NCI-H526 treated with DMSO at 0.1 percent for 48 hours (cell line): ENCODE measurements around the gene CDH6.

Experiments
- DNase-seq: peaks from one replicate; lab custom pipeline; 2025; lab: John Stamatoyannopoulos, UW

Gene CDH6

DNA sequence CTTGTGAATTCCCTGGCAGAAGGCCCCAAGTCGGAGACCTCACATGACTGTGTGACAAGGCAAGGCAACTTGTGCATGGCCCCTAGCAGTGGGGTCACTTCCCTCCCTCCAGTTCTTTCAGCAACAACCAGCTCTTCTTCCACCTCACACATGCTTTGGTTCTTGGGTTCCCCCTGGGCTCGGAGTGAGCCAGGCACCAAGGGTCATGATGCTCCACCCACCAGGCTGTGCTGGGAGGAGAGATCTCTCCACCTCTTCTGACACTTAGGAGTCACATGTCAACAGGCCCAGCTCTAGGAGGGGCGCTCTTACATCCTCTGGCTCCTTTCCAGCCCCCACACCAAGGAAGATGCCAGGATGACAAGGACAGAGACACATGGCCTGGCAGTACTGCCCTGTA, 56.7 kb downstream of the CDH6 start:
- no peak for DNase-seq

DNA sequence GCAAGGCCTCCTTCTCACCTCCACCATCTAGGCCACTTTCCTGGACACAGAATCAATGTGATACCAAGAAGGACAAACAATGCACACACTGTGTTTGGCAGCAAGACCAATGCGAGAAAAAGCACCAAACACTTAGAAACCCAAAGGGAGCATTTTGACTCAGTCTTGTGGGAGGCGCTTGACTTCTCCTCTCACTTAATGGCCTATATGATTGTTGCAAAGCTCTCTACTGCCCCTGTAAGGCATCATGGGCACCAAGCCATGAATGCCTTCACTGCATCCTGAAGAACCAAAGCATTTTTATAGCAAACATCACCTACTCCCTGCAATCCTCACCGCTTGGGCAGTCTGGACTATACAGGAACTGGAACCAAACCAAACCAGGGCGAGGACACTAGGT, 57.5 kb downstream of the CDH6 start:
- DNase-seq = no peak

DNA sequence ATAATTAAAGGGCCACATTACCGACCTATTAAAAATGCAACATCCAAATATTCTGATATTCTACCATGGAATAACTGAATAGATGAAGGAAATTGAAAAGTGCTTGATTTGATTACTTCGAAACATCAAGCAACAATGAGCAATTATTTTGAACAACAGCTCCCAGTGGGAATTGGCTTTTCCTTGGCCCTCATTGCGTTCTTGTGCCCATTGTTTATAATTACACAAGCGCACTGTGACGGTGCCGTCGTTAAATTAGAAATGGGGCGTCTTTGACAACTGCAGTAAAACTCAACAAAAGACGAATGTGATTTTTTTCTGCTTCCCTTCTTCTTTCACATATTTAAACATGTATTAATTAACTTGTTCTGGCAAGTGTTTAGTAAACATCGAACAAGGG, 61.6 kb downstream of the CDH6 start:
- no peak for DNase-seq

DNA sequence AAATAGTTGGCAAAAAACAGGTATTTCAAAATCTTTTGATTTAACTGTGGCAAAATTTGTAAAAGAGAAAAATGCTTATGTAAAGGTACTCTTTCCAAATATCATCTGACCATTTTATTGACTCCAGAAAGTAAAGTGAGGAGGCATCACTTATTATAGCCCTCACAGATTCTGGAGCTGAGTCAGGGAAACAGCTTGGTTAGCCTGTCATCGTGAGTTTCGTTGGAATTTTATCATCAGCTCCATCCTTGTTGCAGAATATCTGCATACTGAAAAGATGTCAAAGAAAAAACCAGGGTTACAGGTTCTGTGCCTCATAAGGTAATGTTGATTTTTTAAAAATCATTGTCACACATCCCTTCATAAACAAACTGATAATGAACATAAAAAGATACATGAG, 74.8 kb downstream of the CDH6 start:
- no peak for DNase-seq

DNA sequence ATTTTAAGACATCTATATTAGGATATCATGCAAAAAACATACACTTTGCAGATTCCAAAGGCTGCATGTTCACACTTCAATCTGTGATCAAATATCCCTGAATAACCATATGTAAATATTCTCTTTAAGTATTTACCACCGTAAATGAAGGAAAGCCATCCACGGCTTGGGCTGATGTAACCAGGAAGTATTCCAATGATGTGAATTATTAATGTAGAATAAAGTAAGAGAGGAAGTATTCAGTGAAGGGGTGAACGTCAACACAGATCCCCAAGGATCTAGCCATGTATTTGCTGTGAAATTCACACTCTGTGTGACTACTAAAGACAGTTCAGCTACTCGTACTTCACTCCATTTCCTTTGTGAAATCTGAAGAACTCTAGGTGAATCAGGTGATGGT, 75.2 kb downstream of the CDH6 start:
- no peak for DNase-seq

DNA sequence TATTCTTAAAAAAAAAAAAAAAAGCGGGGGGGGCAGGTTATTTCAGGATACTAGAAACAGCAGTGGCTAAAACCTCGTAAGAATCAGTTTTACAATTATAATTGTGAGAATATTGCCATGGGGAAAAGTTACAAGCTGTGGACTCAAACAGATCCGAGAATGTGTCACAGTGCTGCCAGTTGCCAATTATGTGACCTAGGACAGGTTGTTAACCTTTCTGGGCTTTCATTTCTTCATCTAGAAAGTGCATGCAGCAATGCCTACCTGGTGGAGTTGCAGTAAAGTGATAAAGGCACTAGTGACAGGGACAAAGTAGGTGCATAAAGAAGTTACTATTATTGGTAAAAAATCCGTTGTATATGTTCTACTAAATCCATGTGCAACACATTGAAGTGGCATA, 75.8 kb downstream of the CDH6 start:
- DNase-seq = no peak

DNA sequence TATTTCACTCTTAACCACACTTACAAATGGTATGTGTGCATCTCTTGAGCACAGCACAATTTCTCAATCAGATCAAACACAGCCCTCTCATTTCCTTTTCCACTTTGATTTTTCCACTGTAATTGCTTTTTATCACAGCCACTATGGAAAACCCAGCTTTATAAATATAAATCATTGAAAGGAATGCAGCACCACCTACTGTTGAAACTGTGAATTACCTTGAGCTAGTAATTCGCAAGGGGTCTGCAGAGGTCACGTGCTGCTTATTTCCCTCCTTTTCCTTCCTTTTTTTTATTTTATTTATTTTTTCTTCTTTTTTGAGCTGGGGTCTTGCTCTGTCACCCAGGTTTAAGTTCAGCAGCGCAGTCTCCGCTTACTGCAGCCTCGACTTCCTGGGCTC, 76.9 kb downstream of the CDH6 start:
- no peak for DNase-seq

DNA sequence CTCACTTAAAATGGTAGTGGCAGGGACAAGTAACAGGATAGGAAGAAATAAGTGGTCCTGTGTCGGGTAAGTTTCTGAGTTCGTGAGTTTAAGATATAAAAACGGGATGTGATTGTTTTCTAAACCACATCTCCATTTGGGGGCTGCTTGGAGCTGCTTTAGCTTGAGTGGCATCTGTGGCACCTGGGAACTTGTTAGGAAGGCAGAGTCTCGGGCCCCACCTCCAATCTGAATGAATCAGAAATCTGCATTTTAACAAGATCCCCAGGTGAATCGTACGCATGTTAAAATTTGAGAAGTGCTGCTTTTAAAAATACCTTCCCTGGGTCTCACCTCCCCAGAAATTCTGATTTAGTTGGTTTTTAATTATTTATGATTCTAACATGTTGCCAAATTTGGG, 78.1 kb downstream of the CDH6 start:
- no peak for DNase-seq

DNA sequence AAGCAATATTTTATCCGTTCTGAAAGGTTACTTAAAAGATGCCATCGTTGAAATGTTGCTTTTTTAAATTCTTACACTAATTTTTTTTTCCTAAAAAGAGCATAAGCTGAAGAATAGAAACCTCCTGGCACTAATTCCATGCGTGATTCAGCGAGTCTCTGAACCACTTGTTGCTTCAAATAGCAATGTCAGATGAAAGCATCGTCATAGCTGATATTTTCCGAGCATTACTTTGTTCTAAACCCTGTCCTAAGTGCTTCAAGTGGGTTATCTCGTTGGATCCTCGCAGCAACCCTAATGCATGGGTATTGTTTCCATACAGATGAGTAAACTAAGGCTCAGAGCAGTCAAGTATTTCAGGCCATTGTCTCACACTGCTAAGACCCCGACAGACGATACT, 79.7 kb downstream of the CDH6 start:
- no peak for DNase-seq

DNA sequence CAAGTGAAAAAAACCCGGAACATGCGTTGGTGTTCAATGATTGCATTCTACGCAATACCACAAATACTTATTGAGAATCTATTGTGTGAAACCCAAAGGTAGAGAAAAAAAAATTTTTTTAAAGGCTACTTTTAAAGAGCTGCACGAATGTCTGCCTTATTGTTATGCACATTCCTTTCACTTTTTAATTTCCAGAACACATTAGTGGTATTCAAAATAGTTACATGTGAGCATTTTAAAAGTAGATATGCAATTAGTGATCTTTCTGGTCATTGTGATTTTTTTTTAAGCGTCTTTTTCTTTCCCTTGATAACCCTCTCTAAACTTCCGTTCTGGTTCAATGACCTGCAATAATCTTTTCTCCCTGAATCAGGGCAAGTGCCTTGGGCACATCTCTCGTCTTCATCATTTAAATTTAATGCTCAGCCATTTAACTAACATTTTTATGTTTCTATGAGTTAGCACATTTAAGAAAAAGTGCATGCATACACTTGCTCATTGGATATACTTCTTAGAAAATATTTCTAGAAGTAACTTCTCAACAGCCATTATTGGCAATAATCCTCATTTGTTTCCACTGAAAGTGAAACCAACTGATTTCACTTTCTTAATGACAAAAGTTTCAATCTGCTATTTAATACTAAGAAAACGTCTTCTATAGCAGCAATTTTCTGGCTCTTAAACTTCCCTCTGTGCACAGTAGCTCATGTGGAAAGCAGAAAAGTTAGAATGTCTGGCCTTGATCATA, 80.3 kb downstream of the CDH6 start:
- no peak for DNase-seq

DNA sequence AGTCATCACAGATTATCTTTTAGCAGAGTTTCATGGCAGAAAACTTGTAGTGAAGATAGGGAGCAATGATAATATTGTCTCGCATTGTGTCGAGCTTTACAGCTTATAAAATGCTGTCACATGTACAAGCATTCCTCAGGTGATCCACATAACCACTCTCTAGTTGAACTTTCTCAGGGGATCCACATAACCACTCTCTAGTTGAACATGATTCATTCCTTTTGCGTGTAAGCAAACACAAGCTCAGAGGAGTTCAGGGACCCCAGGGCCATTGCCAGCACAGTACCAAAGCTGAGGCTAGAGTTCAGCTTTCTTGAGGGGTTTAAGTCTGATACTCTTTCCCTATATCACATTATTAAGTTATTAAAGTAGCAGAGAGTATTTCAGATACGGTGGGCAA, 86.7 kb downstream of the CDH6 start:
- DNase-seq = no peak

DNA sequence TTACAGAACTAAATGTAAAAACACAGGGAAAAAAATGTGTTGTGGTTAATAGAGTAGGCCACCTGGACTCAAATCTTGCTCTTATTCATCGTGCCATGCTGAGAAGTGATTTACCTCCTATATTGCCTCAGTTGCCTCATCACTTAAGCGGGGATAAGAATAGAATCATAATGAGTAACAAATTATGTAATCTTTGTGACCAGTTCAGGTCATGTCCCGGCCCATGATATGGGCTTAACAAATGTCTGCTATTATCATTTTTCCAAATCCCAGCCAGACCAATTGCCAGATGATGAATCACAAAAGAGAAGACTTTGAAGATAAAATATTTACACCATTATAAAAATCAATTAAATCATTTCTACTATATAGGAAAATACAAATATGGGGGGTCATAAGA, 89.8 kb downstream of the CDH6 start:
- DNase-seq = no peak

DNA sequence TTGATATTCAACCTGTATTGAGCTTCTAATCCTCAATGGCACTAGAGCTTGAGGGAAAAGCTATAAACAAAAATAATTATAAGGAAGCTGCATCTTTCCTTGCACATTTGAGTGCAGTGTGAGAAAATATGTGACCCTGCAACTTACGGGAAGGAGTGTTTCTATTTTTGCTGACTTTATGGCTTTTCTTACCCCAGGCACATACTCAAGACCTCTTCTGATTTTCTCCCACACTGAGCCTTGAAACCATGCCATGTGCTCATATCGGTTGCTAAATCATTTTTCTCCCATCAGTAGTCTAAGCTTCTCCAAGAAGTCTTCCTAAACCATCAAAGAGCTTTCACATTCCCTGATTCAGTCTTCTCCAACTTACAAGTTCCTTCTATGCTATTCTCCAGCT, 91.5 kb downstream of the CDH6 start:
- DNase-seq = no peak

DNA sequence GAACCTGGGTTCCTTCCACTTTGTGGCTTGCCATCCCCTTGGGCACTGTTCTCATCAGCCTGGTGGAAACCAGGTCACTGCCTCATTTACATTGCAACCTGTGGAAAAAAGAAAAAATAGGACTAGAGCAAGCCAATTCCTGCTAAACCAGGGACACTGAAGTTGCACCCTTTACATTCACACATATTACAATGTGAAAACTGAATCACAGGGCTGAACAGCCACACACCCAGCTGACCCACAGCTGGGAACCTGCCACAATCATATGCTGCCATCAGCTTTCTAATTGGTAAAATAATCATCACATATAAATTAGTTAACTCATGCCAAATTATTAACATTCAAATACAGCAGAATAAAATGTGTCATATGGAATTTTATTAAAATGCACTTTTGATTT, 94.5 kb downstream of the CDH6 start:
- no peak for DNase-seq

DNA sequence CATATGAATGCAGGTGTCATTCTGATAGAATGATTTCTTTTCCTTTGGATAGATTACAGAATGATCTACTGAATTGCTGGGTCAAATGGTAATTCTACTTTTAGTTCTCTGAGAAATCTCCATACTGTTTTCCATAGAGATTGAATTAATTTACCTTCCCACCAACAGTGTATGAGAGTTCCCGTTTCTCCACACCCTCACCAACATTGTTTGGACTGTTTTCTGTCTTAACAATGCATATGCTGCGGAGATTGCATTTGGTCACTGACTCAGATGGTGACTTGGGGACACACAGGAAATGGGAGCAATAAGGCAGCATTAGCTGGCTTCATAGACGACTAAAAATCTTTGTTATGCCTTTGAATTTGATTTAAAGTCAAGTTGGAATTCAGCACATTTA, 95.9 kb downstream of the CDH6 start:
- DNase-seq = no peak

DNA sequence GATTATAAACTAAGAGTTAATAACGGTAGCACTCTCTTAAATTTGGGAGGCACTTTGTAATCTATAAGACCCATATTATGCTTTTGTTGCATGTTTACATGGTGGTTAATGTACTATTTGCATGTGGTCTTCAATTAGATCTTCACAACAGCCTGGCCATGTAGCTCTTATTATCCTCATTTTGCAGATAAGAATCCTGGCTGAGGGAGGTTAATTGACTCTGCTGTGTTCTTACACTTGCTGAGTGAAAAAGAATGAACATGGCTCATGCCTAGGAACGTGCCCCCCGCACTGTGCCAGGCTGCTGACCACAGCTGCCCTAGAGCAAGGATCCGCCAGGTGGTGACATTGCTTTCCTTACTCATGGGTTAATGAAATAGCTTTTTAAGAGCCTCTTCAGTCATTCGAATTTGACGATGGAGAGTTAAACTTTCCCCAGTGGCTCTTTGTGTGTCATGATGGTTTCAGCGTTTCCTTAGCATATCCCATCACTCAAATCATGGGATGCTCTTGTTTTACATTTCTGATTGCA, 97.9 kb downstream of the CDH6 start:
- no peak for DNase-seq

DNA sequence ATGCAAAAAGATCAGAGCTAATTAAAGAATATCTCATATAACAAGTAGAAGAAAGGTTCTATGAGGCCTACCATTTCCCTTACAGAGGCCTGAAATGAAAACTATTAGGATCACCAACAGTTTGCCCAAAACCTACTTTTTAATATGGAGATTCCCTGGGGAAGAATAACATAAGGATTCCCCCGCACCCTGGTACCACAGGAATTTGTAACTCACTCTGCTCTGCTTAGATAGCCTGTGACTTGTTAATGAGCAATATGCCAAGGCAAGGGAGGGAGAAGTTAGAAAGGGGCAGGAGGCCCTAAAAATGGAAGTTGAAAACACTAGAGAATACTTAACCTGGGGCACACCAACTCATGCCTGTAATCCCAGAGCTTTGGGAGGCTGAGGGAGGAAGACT, 107.0 kb downstream of the CDH6 start:
- DNase-seq = no peak

DNA sequence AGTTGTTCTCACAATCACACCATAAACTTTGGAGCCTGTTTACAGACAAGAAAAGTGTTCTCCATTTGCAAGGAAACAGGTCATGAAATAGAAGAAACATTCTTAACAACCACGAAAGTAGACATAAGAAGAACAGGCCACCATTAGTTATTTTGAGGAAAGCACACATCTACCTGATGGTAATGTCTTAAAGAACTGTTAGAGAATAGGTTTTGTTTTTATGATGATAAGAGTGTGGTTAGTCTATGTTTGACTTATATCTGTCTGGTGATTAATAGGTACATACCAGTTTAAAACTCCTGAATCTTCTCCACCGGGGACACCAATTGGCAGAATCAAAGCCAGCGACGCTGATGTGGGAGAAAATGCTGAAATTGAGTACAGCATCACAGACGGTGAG, 108.3 kb downstream of the CDH6 start:
- no peak for DNase-seq

DNA sequence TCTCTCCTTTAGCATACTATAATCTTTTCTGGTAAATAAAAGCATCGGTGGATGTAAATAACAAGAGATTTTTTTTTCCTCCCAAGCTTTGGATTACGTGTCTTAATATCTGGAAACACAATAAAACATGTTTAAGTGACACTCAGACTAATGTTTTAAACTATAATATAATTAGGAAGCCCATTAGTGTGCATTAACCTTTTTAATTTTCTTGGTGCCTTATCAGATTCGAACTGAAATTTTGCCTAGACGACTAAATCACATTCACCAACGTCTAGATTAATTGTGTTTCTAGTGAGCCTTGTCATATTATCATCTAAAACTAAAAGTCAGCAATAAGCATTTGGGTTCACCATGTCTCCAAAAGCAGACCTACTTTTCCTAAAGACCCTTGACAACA, 110.2 kb downstream of the CDH6 start:
- DNase-seq = no peak

DNA sequence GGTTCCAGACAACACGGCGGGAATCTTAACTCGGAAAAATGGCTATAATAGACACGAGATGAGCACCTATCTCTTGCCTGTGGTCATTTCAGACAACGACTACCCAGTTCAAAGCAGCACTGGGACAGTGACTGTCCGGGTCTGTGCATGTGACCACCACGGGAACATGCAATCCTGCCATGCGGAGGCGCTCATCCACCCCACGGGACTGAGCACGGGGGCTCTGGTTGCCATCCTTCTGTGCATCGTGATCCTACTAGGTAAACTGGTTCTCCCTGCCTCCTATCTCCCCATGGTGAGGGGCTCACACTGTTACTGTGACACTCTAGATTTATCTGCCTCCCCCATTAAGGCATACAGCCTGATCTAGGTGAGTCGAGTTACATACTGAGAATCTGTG, 124.2 kb downstream of the CDH6 start:
- no peak for DNase-seq

DNA sequence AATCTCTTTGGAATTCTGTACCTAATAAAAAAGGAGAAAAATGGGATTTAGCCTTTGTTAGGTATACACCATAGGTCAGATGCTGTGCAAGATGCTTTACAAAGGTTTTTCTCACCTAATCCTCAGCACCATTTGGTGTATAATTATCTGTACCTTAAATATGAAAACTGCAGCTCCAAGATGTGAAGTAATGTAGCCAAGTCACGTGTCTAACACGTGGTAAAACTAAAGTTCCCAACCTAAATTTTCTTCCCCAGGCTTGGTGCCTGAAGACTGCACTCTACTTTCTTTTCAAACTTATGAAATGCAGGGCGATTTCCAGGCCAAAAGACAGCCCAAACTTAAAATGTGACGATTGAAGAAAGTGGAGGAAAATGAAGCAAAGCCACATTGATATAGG, 125.8 kb downstream of the CDH6 start:
- DNase-seq = no peak

DNA sequence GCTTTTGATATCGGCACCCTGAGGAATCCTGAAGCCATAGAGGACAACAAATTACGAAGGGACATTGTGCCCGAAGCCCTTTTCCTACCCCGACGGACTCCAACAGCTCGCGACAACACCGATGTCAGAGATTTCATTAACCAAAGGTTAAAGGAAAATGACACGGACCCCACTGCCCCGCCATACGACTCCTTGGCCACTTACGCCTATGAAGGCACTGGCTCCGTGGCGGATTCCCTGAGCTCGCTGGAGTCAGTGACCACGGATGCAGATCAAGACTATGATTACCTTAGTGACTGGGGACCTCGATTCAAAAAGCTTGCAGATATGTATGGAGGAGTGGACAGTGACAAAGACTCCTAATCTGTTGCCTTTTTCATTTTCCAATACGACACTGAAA, 129.5 kb downstream of the CDH6 start:
- no peak for DNase-seq

DNA sequence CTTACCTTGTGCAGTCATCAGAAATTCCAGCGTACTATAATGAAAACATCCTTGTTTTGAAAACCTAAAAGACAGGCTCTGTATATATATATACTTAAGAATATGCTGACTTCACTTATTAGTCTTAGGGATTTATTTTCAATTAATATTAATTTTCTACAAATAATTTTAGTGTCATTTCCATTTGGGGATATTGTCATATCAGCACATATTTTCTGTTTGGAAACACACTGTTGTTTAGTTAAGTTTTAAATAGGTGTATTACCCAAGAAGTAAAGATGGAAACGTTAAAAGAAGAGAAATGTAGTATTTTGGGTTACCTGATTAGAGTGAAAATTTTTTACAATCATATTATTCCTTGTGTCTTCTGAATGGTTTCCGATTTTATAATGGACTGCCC, 131.4 kb downstream of the CDH6 start:
- no peak for DNase-seq

DNA sequence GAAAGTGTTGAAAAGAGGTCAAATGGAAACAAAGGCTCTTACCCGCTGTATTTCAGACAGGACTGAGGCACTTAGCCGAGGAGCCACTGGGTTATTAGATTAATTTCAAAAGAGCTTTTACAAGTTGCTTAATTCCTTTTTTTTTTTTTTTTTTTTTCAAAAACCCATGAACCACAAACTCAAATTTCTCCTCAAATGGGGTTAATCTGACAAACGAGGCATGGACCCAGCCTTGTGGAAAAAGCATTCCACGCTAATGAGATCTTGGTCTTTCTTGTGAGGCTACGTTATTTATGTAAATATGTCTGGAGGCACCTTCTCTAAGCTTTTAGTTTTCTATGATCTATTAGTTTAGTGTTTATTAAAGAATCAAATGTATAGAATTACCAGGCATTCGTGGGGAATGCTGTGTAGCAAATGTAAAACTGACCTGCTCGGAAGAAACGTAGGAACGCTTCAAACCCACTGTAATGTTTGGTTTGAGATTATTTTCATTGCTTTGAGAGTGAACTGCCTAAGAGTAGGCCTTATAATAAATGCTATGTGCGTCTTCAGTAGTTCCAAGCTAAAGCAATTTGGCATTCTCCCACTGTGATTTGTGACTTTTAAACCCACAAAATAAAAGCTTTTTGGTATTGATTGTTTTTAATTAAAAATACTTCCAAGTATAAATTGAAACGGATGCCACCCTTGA, 134.7 kb downstream of the CDH6 start:
- DNase-seq = no peak
